ES-I3 (cell line): Measurements from ENCODE around the gene PRKCH.

Source experiments
- H3K36me3 ChIP-seq: 2 replicates; pipeline ENCODE4 v1.6.1; 2013; ENCODE audit warnings: mild to moderate bottlenecking, low read length, control low read depth, moderate library complexity; ENCODE audit not compliant: insufficient read depth
- H3K4me1 ChIP-seq: 2 replicates; pipeline ENCODE4 v1.6.1; 2013; ENCODE audit warnings: mild to moderate bottlenecking, control low read depth, low read length; ENCODE audit not compliant: insufficient read depth
- H3K9ac ChIP-seq: 2 replicates; pipeline ENCODE4 v1.6.1; 2013; ENCODE audit warnings: low read depth, mild to moderate bottlenecking, low read length, moderate library complexity
- H3K9me3 ChIP-seq: 2 replicates; pipeline ENCODE4 v1.6.1; 2013; ENCODE audit warnings: mild to moderate bottlenecking, low read length, moderate library complexity; ENCODE audit not compliant: control insufficient read depth, insufficient read depth

PRKCH gene

GRCh38 chr14:61478971-61479473 is 157.6 kb downstream of the PRKCH start:
- peaks cover 17% of the 10 kb centered on the region for H3K4me1 ChIP-seq
- no peaks in the 10 kb centered on the region for H3K36me3 ChIP-seq
- no peak overlapping the region for H3K9ac ChIP-seq

GRCh38 chr14:61479746-61480502 is 158.5 kb downstream of the PRKCH start:
- Histone ChIP-seq H3K4me1 (peaks cover 17% of the 10 kb centered on the region), H3K9me3 (no peaks in the 10 kb centered on the region), H3K9ac (no peak overlapping the region), H3K36me3 (no peaks in the 10 kb centered on the region)

More at GRCh38 chr14:61478971-61479473, 157.6 kb downstream of the PRKCH start:
- H3K9me3 ChIP-seq, result no peaks in the 10 kb centered on the region

- no peaks in the 10 kb centered on the region for H3K36me3 ChIP-seq
These were observed 159.4 kb downstream of the PRKCH start for GRCh38 chr14:61480704-61481285.

GRCh38 chr14:61481701-61482100 is 160.3 kb downstream of the PRKCH start:
- no peaks in the 10 kb centered on the region for H3K9me3 ChIP-seq
- H3K36me3 ChIP-seq, result no peaks in the 10 kb centered on the region
- no peak overlapping the region for H3K9ac ChIP-seq
- peaks cover 13% of the 10 kb centered on the region for H3K4me1 ChIP-seq

More at GRCh38 chr14:61480704-61481285, 159.4 kb downstream of the PRKCH start:
- Histone ChIP-seq H3K4me1 (peaks cover 17% of the 10 kb centered on the region), H3K9me3 (no peaks in the 10 kb centered on the region), H3K9ac (no peak overlapping the region)

GRCh38 chr14:61482348-61483206 is 161.2 kb downstream of the PRKCH start:
- peaks cover 10% of the 10 kb centered on the region for H3K4me1 ChIP-seq

GRCh38 chr14:61483476-61483875 is 162.1 kb downstream of the PRKCH start:
- H3K9me3 ChIP-seq, result no peaks in the 10 kb centered on the region
- peaks cover 10% of the 10 kb centered on the region for H3K4me1 ChIP-seq
- no peaks in the 10 kb centered on the region for H3K36me3 ChIP-seq
- no peak overlapping the region for H3K9ac ChIP-seq

More at GRCh38 chr14:61482348-61483206, 161.2 kb downstream of the PRKCH start:
- Histone ChIP-seq H3K36me3 (no peaks in the 10 kb centered on the region), H3K9ac (no peak overlapping the region), H3K9me3 (no peaks in the 10 kb centered on the region)

GRCh38 chr14:61484031-61484430 is 162.7 kb downstream of the PRKCH start:
- no peaks in the 10 kb centered on the region for H3K9me3 ChIP-seq
- H3K36me3 ChIP-seq, result no peaks in the 10 kb centered on the region
- no peak overlapping the region for H3K9ac ChIP-seq
- peaks cover 12% of the 10 kb centered on the region for H3K4me1 ChIP-seq

GRCh38 chr14:61484826-61485584 is 163.6 kb downstream of the PRKCH start:
- Histone ChIP-seq H3K36me3 (no peaks in the 10 kb centered on the region; the same call in 1 of the 2 replicates), H3K9ac (no peak overlapping the region), H3K9me3 (no peaks in the 10 kb centered on the region), H3K4me1 (peaks cover 17% of the 10 kb centered on the region)

- H3K4me1 ChIP-seq, result peaks cover 12% of the 10 kb centered on the region
- H3K9me3 ChIP-seq, result no peaks in the 10 kb centered on the region
- H3K9ac ChIP-seq, result no peak overlapping the region
- no peaks in the 10 kb centered on the region; the same call in 1 of the 2 replicates for H3K36me3 ChIP-seq
These were observed 164.3 kb downstream of the PRKCH start for GRCh38 chr14:61485661-61486060.

GRCh38 chr14:61486930-61487495 is 165.6 kb downstream of the PRKCH start:
- H3K36me3 ChIP-seq, result no peaks in the 10 kb centered on the region; the same call in 1 of the 2 replicates
- no peak overlapping the region for H3K9ac ChIP-seq
- H3K4me1 ChIP-seq, result peaks cover 15% of the 10 kb centered on the region
- no peaks in the 10 kb centered on the region for H3K9me3 ChIP-seq

- Histone ChIP-seq H3K9ac (no peak overlapping the region), H3K9me3 (no peaks in the 10 kb centered on the region), H3K4me1 (peaks cover 18% of the 10 kb centered on the region), H3K36me3 (no peaks in the 10 kb centered on the region; the same call in 1 of the 2 replicates)
These were observed 167.3 kb downstream of the PRKCH start for GRCh38 chr14:61488417-61489401.

GRCh38 chr14:61489512-61489911 is 168.1 kb downstream of the PRKCH start:
- Histone ChIP-seq H3K9me3 (no peaks in the 10 kb centered on the region), H3K36me3 (no peaks in the 10 kb centered on the region; the same call in 1 of the 2 replicates), H3K4me1 (peaks cover 19% of the 10 kb centered on the region), H3K9ac (no peak overlapping the region)
